HK-2 (cell line): ENCODE measurements around the gene UTP18.
"Not testable (repeated sequence)": the region's sequence is repeated elsewhere in the genome, so short reads cannot be mapped to it uniquely, and the experiment has no call there.

Source experiments
- DNase-seq: peaks from one replicate; pipeline ENCODE4 v3.0.0-alpha.2; 2018; ENCODE audit not compliant: unreplicated experiment

UTP18 gene

DNA sequence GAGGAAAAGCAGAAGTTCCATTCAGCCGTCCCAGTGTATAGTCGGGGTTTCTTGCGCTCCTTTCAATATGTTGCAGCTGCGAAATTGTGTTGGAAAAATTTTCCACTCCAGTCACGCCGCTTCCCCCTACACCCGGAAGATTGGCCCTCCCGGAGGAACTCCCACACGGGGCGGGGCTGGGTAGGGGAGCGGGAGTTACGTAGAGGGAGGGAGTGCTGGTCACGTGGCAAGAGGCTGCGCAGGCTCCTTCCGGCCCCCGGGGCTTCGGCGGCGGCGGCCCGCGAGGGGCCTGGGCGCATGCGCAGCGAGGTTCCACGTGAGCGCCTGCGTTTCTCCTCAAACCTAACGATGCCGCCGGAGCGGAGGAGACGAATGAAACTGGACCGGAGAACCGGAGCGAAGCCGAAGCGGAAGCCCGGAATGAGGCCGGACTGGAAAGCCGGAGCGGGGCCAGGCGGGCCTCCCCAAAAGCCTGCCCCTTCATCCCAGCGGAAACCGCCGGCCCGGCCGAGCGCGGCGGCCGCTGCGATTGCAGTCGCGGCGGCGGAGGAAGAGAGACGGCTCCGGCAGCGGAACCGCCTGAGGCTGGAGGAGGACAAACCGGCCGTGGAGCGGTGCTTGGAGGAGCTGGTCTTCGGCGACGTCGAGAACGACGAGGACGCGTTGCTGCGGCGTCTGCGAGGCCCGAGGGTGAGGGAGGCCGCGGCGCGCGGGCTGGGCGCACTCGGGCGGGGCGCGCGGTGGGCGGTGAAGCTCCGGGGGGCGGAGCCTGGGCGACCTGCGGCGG lies at the start of gene UTP18:
Gene UTP18, plus strand, starts transcription at position 310 of the 787 bp plus-strand sequence. Its CDS starts 39 bp downstream, at position 349.
- DNase-seq, result peak; percentile 95

DNA sequence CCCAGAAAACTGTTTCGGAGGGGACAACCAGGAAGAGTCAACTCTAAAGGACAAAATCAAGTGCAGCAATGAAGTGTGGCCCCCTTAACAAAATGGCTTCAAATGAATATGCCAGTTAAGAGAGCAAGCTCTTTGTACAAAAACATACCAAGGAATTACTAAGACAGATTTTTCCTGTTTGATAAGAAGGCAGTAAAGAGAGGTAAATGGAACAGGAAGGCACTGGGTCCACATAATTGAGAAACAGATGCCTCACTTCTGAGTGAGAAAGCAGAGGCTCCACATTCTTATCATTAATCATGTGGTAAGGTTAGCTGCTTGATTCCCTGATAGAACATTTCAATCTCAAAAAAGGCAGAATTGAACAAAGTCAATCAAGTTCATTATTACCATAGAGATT lies 45.4 kb upstream of the UTP18 start:
- DNase-seq, result no peak

DNA sequence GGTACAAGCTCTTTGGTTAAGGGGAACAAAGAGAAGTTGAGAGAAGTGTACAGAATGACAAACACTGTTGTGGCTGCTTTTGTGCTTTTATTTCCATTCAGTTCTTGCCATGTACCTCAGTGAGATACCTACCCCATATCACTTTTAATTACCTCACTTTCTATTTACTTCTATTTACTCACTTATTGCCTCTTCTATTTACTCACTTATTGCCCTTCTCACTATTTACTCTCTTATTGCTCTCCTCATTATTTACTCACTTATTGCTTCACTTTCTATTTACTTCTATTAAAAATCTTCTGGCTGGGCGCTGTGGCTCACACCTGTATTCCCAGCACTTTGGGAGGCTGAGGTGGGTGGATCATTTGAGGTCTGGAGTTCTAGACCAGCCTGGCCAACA lies 42.4 kb upstream of the UTP18 start:
- DNase-seq, result no peak

DNA sequence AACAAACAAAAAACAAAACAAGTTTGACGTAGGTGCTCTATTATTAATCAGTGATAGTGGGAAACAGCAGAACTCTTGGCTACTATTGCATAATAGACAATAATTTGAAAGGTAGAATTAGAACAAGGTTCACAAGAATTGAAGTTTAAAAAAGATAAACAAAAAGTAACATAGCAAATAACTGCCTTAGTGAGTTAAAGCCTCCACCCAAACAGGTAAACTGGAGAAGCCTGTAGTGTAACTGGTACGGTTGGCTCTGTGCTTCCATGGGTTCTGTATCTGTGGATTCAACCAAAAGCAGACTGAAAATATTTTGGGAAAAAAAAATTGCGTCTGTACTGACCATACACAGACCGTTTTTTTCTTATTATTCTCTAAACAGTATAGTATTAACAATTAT lies 39.0 kb upstream of the UTP18 start:
- DNase-seq, result no peak

DNA sequence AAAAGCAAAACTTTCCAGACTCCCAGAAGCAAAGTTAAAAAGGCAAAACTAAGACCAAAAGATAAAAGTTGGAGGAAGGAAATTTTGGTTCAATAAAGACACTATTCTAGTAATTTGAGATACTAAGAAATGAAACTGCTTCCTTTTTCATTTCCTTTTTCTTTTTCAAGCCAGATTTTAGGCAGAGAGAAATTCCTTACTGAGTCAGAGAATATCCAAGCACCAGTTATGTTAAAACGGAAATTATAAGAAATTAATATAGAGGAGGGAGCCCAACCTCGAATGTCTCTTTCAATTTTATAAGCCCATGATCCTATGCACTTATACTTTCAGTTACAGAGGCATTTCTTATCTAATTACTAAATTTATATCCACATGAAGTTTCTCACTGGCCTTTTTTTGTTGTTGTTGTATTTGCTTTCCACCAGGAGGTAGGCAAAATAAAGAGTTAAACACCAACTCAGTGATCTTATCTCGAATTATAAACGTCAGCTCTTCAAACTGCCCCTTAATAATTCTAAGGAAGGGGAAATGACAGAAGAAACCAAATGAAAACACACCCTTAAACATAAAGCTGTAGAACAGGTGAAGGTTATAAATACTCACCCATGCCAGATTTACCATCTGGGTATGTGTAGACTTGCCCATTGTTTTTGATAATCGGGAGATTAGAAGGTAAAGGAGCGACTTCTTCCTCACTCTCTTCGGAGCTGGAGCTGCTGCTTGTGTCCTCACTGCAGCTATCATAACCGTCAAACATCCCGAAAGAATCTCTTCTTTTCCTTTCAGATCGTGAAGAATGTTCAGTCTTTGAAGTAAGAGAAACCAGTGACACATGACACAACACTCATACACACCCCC lies 35.7 kb upstream of the UTP18 start:
- no peak for DNase-seq

DNA sequence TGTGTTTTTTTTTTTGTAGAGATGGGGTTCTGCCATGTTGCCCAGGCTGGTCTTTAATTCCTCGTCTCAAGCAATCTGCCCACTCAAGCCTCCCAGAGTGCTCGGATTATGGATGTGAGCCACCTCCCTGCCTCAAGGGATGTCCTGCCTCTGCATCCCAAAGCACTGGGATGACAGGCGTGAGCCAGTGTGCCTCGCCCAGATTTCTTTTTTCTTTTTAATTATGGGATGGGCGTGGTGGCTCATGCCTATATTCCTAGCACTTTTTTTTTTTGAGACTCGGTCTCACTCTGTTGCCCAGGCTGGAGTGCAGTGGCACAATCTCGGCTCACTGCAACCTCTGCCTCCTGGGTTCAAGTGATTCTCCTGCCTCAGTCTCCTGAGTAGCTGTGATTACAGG lies 34.8 kb upstream of the UTP18 start:
- DNase-seq, result not testable (repeated sequence)

DNA sequence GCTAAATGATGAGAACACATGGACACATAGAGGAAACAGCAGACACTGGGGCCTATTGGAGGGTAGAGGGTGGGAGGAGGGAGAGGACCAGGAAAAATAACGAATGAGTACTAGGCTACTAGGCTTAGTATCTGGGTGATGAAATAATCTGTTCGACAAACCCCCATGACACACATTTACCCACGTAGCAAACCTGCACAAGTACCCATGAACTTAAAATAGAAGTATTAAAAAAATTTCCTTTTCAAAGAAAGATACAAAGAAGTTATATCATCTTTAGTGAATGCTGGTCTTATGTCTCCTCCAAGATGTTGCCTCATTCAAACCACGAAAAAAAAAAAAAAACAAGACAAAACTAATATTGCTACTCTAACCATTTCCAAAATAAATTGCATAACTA lies 32.2 kb upstream of the UTP18 start:
- DNase-seq, result no peak

DNA sequence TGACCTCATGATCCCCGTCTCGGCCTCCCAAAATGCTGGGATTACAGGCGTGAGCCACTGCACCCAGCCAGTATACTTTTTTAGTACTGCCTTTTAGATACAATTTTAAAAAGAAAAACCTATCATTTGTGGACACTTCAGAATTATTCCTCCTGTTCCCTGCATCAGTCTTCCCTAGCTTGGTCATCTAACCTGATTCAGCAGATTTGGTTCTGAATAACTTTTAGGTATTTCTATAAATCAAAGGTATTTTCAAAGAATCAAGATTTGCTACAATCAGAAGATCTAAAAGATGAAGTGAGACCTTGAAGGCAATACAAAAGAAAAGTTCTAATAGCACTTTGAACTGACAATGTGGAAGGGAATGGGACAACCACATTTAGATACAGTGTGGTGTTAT lies 30.5 kb upstream of the UTP18 start:
- DNase-seq, result no peak

DNA sequence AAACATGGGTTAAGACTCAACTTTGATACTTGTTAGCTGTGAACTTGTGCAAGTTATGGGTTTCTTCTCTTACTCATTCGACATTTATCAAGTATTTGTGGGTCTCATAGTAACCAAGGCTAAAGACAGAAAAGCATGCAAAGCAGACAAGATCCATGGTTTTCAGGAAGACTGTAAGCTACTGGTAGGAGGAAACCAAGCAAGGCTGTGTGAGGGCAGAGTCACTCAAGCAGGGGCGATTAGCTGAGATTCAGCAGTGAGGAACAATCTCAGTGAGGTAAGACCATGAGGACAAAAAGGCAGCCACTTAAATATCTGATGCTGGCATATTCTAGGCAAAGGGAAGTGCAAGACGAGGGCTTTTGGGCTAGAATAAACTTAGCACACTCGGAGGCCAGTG lies 30.0 kb upstream of the UTP18 start:
- no peak for DNase-seq

DNA sequence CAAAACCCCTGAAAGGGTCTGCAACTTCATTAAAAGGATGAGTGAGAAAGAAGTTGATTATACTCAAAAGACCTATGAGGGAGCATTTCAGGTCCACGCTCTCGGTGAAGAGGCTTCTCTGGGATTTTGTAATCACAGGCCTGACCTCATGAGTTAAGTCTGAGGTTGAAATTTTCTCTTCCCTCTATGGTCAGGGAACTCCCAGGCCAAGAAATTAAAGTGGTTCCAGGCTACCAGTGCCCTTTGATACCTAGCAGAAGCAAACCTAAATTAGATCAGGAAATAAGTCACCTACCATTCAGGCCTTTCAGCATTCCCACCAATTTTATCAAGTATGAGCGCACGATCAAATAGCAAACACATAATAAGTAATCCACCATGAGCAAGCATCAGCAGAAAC lies 28.3 kb upstream of the UTP18 start:
- DNase-seq, result no peak

DNA sequence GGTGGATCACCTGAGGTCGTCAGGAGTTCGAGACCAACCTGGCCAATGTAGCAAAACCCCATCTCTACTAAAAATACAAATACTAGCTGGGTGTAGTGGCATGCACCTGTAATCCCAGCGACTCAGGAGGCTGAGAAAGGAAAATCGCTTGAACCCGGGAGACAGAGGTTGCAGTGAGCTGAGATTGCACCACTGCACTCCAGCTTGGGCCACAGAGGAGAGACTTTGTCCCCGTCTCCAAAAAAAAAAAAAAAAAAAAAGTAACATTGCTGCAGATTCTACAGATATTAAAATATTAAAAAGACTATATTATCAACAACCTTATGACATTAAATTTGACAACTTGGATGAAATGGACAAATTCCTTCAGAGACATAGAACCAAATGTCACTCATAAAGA lies 26.2 kb upstream of the UTP18 start:
- no peak for DNase-seq

DNA sequence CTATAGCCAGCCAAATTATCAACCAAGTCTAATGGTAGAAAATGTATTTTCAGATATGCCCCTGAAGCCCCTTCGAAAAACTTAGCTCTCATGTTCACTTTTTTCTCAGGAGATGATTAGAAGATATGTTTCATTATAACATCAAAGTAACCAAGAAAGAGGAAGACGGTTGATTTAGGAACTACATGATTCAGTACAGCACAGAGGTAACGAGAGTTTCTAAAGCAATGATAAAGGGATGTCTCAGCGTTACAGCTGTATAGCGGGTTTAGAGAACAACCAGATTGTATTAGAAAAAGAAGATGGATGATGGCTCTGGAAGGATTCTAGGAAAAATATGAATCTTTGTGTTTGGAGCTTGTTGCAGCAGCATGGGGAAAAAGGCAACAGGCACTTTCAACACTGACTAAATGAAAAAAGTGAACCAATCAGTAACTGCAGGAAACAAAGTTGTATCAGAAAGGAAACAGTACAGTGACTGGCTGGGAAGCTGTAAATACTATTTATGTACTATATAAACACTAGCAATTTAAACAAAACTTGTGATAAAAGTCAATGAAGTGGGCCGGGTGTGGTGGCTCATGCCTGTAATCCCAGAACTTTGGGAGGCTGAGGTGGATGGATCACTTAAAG lies 22.0 kb upstream of the UTP18 start:
- DNase-seq, result no peak

DNA sequence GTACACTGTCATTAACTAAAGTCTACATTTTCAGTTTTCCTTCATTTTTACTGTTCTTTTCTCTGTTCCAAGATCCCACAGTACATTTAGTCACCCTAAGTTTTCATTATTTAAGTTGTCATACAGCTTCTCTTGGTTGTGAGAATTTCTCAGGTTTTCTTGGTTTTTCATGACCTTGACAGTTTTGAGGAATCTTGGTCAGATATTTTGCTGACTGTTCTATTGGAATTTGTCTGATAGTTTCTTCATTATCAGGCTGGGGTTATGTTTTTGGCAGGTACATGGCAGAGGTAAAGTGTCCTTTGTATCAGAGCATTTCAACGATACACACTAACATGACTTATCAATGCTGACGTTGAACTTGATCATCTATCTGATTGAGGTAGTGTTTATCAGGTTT lies 20.1 kb upstream of the UTP18 start:
- no peak for DNase-seq

DNA sequence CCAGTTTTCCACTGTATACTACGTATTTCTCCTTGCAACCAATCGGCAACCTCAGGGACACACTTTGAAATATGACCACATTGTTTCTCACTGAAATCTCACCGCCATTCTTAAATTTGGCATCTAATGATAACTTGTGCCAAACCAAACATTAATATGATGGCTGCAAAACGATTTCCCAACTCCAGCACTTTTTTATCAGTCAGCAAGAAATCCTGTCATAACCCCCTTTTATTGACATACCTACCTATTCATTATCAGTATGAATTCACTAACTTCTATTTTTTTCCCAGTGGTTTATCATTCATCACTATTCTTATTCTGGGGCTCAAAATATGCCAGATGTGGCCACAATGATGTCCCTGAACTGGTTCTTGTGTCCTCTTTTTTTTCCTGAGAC lies 16.3 kb upstream of the UTP18 start:
- no peak for DNase-seq

DNA sequence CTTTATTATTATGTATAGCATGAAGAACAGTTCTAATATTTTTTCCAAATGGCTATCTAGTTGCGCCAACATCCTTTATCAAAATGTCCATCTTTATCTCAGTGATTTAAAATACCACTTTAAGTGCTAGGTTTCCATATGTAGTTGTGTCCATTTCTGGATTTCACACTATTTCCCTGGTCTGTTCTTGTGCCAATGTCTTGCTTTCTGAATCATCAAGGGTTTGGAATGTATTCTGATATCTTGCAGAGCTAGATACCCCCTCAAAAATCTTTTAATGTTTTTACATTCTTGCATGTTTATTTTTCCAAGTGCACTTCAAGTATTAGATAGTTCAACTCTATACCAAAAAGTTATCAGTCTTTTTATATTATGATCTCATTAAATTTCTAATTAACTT lies 14.8 kb upstream of the UTP18 start:
- DNase-seq, result no peak

DNA sequence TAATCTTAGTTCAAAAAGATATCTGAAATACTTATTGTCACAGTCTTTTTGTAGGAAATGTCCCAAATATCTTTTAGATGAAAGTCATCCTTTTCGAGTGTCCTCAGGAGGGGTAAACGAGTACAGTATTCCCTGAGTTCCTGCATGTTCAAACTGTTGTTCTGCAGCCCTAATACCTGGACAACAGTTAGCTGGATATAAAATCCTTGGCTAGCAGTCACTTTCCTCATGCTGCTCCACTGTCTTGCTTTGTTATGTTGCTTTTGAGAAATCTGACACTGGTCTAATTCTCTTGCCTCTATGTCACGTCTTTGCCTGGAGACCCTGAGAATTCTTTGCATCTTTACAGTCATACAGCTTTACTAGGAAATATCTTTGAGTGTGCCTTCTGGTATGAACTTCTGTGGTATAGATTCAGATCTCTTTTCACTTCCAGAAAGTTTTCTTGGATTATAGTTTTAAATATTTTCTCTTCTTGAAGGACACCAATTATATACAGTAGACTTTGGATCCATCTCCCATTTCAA lies 10.0 kb upstream of the UTP18 start:
- DNase-seq, result no peak

DNA sequence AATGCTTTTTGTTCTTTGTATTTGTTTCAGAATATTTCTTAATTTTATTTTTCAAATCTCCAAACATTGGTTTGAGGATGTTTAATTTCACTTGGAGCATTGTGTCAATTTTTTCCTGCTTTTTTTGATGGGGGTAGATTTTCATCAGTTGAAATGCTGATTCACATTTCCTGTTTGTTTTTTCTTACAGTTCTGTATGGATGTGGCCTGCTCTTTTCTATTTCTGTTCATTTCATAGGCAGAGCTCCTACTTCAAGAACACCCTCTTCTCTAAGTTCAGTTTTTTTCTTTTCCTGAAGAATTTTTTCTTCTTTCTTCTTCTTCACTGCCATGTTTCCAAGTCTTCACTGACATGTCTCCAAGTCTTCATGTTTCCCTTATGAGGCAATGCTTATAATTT lies 9.3 kb upstream of the UTP18 start:
- DNase-seq, result no peak

DNA sequence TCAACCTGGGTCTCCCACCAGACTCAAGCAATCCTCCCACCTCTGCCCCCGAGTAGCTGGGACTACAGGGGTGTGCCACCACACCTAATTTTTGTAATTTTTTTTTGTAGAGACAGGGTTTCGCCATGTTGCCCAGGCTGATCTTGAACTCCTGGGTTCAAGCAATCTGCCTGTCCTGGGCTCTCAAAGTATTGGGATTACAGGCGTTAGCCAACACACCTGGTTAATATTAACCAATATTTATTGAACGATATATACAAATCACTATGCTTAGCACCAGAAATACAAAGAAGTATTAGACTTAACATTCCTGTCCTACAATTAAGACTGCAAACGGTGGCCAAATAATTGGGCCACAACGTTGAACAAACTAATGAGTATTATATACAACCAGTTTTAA lies 4.7 kb upstream of the UTP18 start:
- no peak for DNase-seq

DNA sequence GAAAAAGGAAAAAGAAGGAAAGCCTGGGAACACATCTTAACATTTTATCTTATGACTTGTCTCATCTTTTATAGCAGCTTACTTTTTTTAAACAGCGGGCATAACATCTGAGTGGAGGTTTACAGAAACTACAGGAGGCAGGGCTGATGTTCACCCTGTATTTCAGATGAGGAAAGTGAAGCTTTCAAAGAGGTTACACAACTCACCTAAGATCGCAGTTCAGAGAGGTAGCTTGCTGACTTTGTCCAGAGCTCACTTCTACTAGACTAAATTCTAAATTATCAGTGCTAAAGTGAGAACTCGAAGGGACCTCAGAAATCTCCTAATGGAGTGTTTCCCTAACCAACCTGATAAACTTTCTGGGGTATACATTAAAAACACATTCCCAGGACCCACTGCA lies 4.2 kb upstream of the UTP18 start:
- DNase-seq, result no peak

DNA sequence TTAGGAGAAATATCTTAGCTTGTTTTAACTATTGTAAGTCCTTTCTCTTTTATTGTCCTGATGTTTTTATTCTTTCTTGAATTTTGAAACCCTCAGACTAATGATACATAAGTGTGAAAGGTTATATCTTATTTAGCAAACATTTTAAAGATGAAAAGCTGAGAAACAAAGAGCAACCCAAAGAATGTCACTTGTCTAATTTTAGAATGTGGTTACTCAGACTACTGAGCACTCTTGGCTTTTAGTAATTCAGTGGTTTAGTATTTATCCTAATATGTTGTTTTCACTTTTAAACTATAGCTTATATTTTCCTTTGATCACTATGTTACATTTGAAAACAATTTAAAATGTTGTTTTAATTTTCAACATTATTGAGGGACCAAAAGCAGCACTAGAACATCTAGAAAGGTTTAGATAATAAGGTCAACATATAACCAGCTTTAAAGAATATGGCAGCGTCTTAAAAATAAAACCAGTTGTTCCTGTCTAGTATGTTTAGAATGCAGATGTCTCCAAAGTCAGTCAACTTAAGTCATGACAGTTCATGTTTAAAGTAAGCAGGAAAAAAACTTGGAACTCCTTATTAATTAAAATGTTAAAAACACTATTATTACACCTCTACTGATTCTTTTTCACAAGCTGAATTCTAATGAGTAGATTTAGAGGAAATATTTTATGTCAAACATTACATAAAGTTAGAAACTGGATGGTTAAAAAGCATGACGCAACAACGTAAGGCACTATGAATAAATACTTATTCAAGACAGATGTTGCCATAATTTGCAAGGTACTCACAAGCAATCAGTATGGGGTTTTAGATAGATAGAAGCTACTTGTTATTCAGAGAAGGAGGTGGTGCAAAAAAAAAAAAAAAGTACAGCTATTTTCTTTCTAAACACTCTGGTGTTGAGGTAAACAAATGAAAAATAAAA lies 2.9 kb upstream of the UTP18 start:
- no peak for DNase-seq
